ENCODE data around the gene ABCD1.
"Not testable (repeated sequence)": the region's sequence is repeated elsewhere in the genome, so short reads cannot be mapped to it uniquely, and the experiment has no call there.

Gene ABCD1

GRCh38 chrX:153724252-153725038 lies at the start of gene ABCD1, which contains the start of gene BCAP31:
Gene ABCD1 (plus strand): TSS chrX:153724856. CDS start chrX:153725267, 411 bp downstream.
Gene BCAP31 (minus strand): TSS chrX:153724387. CDS start chrX:153723244, 1,143 bp downstream.
- DNase-seq = peak; percentile 83

DNA sequence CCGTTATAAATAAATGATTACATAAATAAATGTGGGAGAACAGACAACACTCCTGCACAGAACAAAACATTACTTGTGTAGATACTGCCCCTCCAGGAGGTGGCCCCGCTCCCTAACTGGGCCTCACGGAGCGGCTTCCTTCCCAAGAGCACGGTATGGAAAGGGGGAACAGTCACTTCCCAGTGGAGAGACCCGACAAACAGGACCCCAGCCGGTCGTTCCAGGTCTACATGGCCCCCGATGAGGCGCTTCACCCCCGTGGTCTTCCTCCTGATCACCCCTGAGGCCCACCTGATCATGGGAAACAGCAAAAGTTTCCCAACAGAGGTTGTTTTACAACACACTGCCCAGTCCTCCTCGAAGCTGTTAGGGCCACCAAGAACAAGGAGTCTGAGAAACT lies 43.5 kb upstream of the ABCD1 start:
- DNase-seq = no peak

GRCh38 chrX:153683486-153683885 lies 41.2 kb upstream of the ABCD1 start:
- peak; percentile 1 for DNase-seq

DNA sequence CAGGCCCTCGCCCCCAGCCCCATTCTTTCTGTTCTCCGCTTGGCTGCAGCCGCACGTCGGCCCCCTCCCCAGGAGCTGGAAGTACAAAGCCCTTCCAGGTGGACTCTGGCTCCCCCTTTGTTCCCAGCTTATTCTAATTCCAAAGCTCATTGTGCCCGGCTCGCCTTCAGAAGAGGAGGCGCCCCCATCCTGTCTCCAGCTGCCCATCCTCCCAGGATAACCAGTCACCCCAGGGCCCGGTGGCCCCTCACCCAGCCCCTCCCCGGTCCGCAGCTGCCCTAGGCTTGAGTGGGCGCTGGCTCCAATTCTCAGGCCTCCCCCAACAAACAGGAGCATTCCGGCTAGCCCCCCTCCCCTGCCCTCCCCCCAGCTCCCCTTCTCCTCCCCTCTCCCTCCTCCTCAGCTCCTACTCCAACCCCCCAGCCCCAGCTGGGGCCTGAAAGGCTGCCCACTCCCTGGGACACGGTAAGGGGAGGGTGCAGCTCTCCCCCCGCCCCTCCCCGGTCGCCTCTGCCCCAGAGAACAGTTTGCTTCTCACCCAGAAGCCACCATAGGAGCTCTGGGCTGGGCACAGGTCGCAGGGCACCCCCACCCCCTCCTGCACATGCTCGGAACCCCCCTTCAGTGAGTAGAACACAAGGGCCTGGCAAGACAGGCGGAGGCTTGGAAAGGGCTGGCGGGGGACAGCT lies 40.0 kb upstream of the ABCD1 start:
- no peak for DNase-seq

GRCh38 chrX:153685156-153685536 lies 39.5 kb upstream of the ABCD1 start:
- DNase-seq = no peak

DNA sequence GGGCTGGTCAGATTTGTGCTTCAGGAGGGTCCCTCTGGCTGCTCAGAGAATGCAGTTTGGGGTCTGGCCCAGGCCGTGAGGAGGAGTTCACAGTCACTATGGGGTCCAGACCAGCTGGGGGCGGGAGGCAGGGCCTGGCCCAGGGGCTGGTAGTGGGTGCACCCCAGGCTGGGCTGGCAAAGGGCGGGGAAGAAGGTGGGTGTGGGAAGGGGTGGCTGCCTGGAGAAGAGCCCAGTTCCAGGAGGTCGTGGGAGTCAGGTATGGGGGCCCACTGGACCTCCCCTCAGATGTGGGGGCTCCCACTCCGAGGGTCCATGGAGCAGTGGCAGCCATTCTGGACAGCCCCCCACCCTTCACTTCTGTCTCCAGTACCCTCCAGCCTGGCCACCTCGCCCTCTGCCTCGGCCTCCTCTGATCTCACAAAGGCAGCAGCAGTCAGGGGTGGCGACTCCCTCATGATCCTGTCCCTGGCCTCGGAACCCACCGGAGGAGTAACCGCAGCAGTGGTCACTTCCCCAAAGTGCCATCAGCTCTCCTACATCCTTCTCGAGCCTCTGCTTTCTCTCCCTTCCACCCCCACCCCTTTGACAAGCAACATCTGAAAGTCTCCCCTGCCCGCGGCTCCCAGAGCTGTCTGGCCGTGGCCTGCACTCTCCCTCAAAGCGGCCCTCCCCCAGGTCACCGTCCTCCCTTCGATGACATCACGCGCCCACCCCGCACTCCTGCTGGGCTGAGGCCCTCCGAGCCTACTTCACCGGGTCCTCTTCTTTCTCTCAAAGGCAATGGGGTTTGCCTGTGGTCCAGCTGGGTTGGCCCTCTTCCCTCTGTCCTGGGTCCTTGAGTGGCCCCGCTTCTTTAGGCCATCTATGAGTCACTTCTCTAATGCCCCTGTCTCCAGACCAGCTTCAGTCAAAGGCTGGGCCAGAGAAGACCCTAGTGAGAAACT lies 38.6 kb upstream of the ABCD1 start:
- DNase-seq = no peak

DNA sequence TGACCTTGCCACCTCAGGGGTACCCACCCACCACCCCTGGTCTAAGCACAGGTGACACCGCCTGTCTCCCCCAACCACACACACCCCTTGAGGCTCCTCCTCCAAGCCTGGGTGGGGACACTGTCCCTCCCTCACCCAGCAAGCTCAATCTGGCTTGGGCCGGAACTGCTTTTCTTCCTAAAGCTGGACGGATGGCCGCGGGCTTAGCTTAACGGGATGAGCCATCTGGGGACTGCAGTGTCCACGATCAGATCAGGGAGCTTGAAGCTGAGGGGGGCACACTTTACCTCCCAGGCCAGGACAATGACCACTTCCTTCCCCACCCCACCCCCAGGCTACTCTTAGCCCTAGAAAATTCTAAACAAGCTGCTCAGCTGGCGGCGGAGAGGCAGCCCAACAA lies 37.9 kb upstream of the ABCD1 start:
- no peak for DNase-seq

- DNase-seq = peak; percentile 21
These were observed 37.3 kb upstream of the ABCD1 start, which contains the start of gene SLC6A8 for GRCh38 chrX:153687121-153688039. Gene SLC6A8 (plus strand): TSS chrX:153687926. CDS start chrX:153688575, 649 bp downstream.

DNA sequence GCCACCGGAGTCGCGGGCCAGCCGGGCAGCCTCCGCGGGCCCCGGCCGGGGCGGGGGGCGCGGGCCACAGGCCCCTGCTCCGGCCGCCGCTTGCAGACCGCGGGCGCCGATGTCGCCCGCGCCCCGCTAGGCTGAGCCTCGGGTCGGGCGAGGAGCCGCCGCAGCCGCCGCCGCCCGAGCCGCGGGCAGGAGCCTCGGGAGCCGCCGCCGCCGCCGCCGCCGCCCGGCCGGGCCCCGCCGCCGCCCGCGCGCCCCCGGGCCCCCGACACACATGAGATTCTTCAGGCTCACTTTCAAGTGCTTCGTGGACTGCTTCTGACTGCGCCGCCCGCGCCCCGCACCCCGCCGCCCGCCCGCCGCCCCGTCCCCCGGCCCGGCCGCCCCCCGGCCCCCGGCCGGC lies 36.6 kb upstream of the ABCD1 start:
- DNase-seq = no peak

DNA sequence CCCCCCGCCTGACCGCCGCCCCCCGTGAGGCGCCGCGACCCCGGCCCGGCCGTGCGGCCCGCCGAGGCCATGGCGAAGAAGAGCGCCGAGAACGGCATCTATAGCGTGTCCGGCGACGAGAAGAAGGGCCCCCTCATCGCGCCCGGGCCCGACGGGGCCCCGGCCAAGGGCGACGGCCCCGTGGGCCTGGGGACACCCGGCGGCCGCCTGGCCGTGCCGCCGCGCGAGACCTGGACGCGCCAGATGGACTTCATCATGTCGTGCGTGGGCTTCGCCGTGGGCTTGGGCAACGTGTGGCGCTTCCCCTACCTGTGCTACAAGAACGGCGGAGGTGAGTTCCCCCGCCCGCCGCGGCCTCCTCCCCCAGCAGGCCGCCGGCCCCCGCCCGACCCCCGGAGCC lies 36.1 kb upstream of the ABCD1 start:
- DNase-seq = no peak

- no peak for DNase-seq
These were observed 35.6 kb upstream of the ABCD1 start for GRCh38 chrX:153688911-153689590.

- DNase-seq = no peak
These were observed 34.8 kb upstream of the ABCD1 start for GRCh38 chrX:153689654-153690465.

GRCh38 chrX:153690466-153690865 lies 34.2 kb upstream of the ABCD1 start:
- DNase-seq = no peak

- DNase-seq = not testable (repeated sequence)
These were observed 33.4 kb upstream of the ABCD1 start for GRCh38 chrX:153691032-153691827.

- no peak for DNase-seq
These were observed 32.7 kb upstream of the ABCD1 start for GRCh38 chrX:153692003-153692402.

GRCh38 chrX:153692611-153693156 lies 32.0 kb upstream of the ABCD1 start:
- no peak for DNase-seq

GRCh38 chrX:153693216-153694086 lies 31.2 kb upstream of the ABCD1 start:
- DNase-seq = no peak

- DNase-seq = not testable (repeated sequence)
These were observed 30.4 kb upstream of the ABCD1 start for GRCh38 chrX:153694256-153694655.

All from activated gamma-delta T cell treated with Interleukin-2 at 50 U/mL for 16 hours (primary cell).